H1 (cell line): ENCODE measurements around the gene AGBL5. TPM values are rescaled to one million over a fixed set of nuclear protein-coding genes. Genes with fewer than 3 reads are reported as not detected.

Experiments
- ASH2L ChIP-seq: fragments of 200-600, 300-600 bp; sonication (generic); IDR thresholded peaks from one replicate; pipeline ENCODE4 v1.7.1; 2017; ENCODE audit warnings: low read length
- CREB1 ChIP-seq: IDR thresholded peaks from 2 replicates; pipeline ENCODE4 v1.6.1; 2012; ENCODE audit warnings: inconsistent platforms
- HDAC2 ChIP-seq, 2 experiments: fragments of 300-600 bp in 1 of 2; sonication (generic) in 1 of 2; IDR thresholded peaks; 2 replicates each; pipeline ENCODE4 v1.6.1; 2011 to 2012; ENCODE audit warnings: low read depth in 2 of 2, low read length in 2 of 2, mild to moderate bottlenecking in 2 of 2, moderate library complexity in 2 of 2, borderline replicate concordance in 1 of 2, inconsistent platforms in 1 of 2
- JUND ChIP-seq: IDR thresholded peaks from 2 replicates; pipeline ENCODE4 v1.6.1; 2011; ENCODE audit warnings: mild to moderate bottlenecking, improper control_type of control experiment, low read length
- RAD21 ChIP-seq, 2 experiments: IDR thresholded peaks in 1 of 2; conservative IDR thresholded peaks in 1 of 2; 2 replicates each; pipeline ENCODE4 v1.6.1; 2011; ENCODE audit warnings: low read depth in 2 of 2, low read length in 2 of 2, improper control_type of control experiment in 1 of 2, inconsistent platforms in 1 of 2, mild to moderate bottlenecking in 1 of 2, moderate library complexity in 1 of 2
- SUZ12 ChIP-seq: fragments of 200-600 bp; sonication (generic); IDR thresholded peaks from 2 replicates; pipeline ENCODE4 v1.6.1; 2012; ENCODE audit warnings: mild to moderate bottlenecking, inconsistent platforms, low read length, moderate library complexity, mixed read lengths
- TCF12 ChIP-seq: IDR thresholded peaks from 2 replicates; pipeline ENCODE4 v1.6.1; 2011; ENCODE audit warnings: low read depth, mild to moderate bottlenecking, low read length
- polyA plus RNA-seq, 7 experiments: library from polyadenylated mRNA; depleted of rRNA in 3 of 7; stranded (reverse) in 5 of 7; unstranded in 2 of 7; fragments of >200 nt in 5 of 7; fragments of 200-250 nt in 2 of 7; gene quantifications; 1 replicate in 5 of 7; 2 replicates in 1 of 7; 4 replicates in 1 of 7; pipeline versions ENCODE4 v1.2.1 to v1.2.3, GENCODE V29; 2011 to 2013; ENCODE audit warnings: missing spikeins in 2 of 7, mixed read lengths in 2 of 7
- total RNA-seq: library from RNA; stranded (reverse); fragmentation: NEBNext Ultra II Directional; extraction: Animal tissue kit (Norgen Biotek cat#: 25700); gene quantifications from 2 replicates; pipeline ENCODE4 v1.2.1, GENCODE V29; 2021
- TF ChIP-seq, protein P1 (sequence below): IDR thresholded peaks from 2 replicates; pipeline ENCODE4 v1.6.1; 2012; ENCODE audit warnings: inconsistent platforms

The AGBL5 gene
- total and polyA plus RNA-seq, 2 of the 8 experiments (the other 6 are each of a cell fraction or from before 2014, with no cell fraction given): 45.4 to 62.0 TPM

DNA sequence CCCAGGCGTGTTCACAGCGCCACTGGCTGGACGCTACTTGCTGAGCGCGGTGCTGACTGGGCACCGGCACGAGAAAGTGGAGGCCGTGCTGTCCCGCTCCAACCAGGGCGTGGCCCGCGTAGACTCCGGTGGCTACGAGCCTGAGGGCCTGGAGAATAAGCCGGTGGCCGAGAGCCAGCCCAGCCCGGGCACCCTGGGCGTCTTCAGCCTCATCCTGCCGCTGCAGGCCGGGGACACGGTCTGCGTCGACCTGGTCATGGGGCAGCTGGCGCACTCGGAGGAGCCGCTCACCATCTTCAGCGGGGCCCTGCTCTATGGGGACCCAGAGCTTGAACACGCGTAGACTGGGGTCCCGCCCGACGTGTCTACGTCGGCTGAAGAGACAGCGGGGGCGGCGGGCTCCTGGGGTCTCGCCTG is 34.2 kb downstream of the AGBL5 start (continued):
- TF ChIP-seq, protein P1, sequence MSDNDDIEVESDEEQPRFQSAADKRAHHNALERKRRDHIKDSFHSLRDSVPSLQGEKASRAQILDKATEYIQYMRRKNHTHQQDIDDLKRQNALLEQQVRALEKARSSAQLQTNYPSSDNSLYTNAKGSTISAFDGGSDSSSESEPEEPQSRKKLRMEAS: peak; percentile 80
- TF ChIP-seq ASH2L: peak; percentile 59
- 0 out of 4 replicates have a peak, but pooled peaks of 1 of the 2 experiments have one; percentile 71 for TF ChIP-seq HDAC2 (IDR thresholded peaks at IDR 0.05; ENCODE audit: borderline replicate concordance in 1 of 2, low read depth in 2 of 2, low read length in 2 of 2)
- TF ChIP-seq JUND: no peak
- peak; percentile 41; the same call in 1 of the 2 replicates for TF ChIP-seq SUZ12
- 0 out of 2 replicates have a peak, but pooled peaks have one; percentile 24 for TF ChIP-seq CREB1
- TF ChIP-seq RAD21 (IDR thresholded peaks at IDR 0.05 in 1 of 2, conservative IDR thresholded peaks at IDR 0.05 in 1 of 2; ENCODE audit: low read depth in 2 of 2, low read length in 2 of 2): peak; percentile 45 to 57
- TF ChIP-seq TCF12: no peak
- TF ChIP-seq, all 59 proteins: peak for 12
